OCI-LY1 (cell line): ENCODE measurements around the gene ZNF277.

Source experiments
- EZH2 ChIP-seq: fragments of 200-600 bp; sonication (generic), shearing (Covaris generic); IDR thresholded peaks from 2 replicates; pipeline ENCODE4 v1.8.0; 2017; ENCODE audit warnings: borderline replicate concordance, mixed run types, mild to moderate bottlenecking, antibody characterized with exemption, low read length, moderate library complexity, mixed read lengths
- TF ChIP-seq, protein P1 (sequence below): fragments of 200-600 bp; sonication (generic), shearing (Covaris generic); IDR thresholded peaks from 2 replicates; pipeline ENCODE4 v1.5.1; 2017; ENCODE audit warnings: mild to moderate bottlenecking, antibody characterized with exemption, low read length, moderate library complexity, mixed read lengths

DNA sequence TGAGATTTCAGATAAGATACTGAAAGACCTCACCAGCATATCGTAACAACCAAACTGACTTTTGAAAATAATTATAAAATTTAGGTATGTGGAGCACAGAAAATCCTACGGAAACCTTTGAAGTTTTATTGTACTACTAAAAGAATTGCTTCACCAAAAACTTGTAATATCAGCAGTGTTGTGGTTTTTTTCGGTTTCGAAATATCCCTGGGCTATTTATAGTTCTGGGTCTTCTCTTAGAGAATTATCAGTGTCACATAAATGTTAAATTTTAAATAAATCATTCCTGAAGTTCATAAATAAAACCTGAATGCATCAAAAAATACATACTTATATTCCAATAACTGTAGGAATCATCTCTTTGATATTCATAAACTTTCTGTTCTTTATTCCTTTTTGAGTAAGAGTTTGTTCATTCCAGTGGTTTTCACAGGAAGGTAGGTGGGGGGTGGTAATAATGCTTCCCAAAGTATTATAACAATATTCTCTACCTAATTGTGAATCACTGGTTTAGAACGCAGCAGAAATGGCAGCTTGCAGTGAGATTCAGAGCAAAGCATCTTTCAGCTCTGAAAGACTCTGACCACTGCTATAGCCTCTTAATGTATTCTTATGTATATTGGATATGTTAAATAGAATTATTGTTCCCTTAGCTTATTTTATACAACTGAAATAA, 60.2 kb downstream of the ZNF277 start:
- TF ChIP-seq, protein P1, sequence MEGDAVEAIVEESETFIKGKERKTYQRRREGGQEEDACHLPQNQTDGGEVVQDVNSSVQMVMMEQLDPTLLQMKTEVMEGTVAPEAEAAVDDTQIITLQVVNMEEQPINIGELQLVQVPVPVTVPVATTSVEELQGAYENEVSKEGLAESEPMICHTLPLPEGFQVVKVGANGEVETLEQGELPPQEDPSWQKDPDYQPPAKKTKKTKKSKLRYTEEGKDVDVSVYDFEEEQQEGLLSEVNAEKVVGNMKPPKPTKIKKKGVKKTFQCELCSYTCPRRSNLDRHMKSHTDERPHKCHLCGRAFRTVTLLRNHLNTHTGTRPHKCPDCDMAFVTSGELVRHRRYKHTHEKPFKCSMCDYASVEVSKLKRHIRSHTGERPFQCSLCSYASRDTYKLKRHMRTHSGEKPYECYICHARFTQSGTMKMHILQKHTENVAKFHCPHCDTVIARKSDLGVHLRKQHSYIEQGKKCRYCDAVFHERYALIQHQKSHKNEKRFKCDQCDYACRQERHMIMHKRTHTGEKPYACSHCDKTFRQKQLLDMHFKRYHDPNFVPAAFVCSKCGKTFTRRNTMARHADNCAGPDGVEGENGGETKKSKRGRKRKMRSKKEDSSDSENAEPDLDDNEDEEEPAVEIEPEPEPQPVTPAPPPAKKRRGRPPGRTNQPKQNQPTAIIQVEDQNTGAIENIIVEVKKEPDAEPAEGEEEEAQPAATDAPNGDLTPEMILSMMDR, result no peak
- TF ChIP-seq EZH2, result no peak
